K562 treated with DMSO at 1 percent for 4 hours (cell line): ENCODE data around the gene C1QTNF5. TPM values are rescaled to one million over a fixed set of nuclear protein-coding genes. Genes with fewer than 3 reads are reported as not detected.

ENCODE experiments used
- total RNA-seq: library from RNA; unstranded; fragments of 300-600 nt; gene quantifications from 2 replicates; pipeline ENCODE4 v1.2.3, GENCODE V29; 2022; ENCODE audit not compliant: insufficient read depth

Gene C1QTNF5
- total RNA-seq = not detected in 2 replicates

GRCh38 chr11:119340335-119341221 is at the start of gene C1QTNF5:
Gene C1QTNF5, minus strand, starts transcription at chr11:119340883. Its CDS starts 486 bp downstream, at chr11:119340397.

GRCh38 chr11:119381181-119381988 is 40.7 kb upstream of the C1QTNF5 start, which contains the start of gene USP2:
Gene USP2, minus strand, starts transcription at chr11:119381690. Its CDS starts 8,210 bp downstream, at chr11:119373480.

GRCh38 chr11:119346605-119347004 is 5.9 kb upstream of the C1QTNF5 start, which contains the start of gene MFRP:
Gene MFRP, minus strand, starts transcription at chr11:119346705. Its CDS starts 192 bp downstream, at chr11:119346513.

GRCh38 chr11:119334174-119334930 is 6.3 kb downstream of the C1QTNF5 start, which contains the start of gene RNF26:
Gene RNF26, plus strand, starts transcription at chr11:119334527. Its CDS starts 596 bp downstream, at chr11:119335123.

GRCh38 chr11:119316729-119317591 is 23.7 kb downstream of the C1QTNF5 start, which contains the start of gene MCAM:
Gene MCAM, minus strand, starts transcription at chr11:119317130. Its CDS starts 29 bp downstream, at chr11:119317101.

Other genes with a start within 250 kb of the C1QTNF5 start
- 41.8 and 50.8 TPM in 2 replicates for gene DPAGT1, start 239.0 kb downstream of the C1QTNF5 start, total RNA-seq
- 27.8 and 33.7 TPM in 2 replicates for gene C2CD2L, start 233.5 kb downstream of the C1QTNF5 start, total RNA-seq
- gene HINFP, start 219.3 kb downstream of the C1QTNF5 start, total RNA-seq = 28.5 and 31.2 TPM in 2 replicates
- 0.17 TPM in 1 of 2 replicates, not detected in the other for gene ABCG4, start 191.8 kb downstream of the C1QTNF5 start, total RNA-seq
- 1.6 and 2.0 TPM in 2 replicates for gene NLRX1, start 172.2 kb downstream of the C1QTNF5 start, total RNA-seq
- gene NHERF4, start 155.4 kb downstream of the C1QTNF5 start, total RNA-seq = not detected in 2 replicates
- gene CBL, start 134.5 kb downstream of the C1QTNF5 start, total RNA-seq = 11.8 and 12.7 TPM in 2 replicates
- gene MCAM, start 23.8 kb downstream of the C1QTNF5 start, total RNA-seq = 15.5 and 21.8 TPM in 2 replicates
- gene RNF26, start 6.4 kb downstream of the C1QTNF5 start, total RNA-seq = 39.5 and 47.2 TPM in 2 replicates
- gene MFRP, start 5.8 kb upstream of the C1QTNF5 start, total RNA-seq = not detected in 2 replicates
- gene USP2, start 40.8 kb upstream of the C1QTNF5 start, total RNA-seq = 6.6 and 6.8 TPM in 2 replicates
- gene THY1, start 82.3 kb upstream of the C1QTNF5 start, total RNA-seq = not detected in 2 replicates